GM21423 (cell line): ENCODE data around the gene RPTOR.
"Not testable (repeated sequence)": the region's sequence is repeated elsewhere in the genome, so short reads cannot be mapped to it uniquely, and the experiment has no call there.

Experiments used
- ATAC-seq: cut with Tn5 transposase; IDR thresholded peaks from one replicate; pipeline ENCODE4 v1.9.1; 2021; ENCODE audit warnings: mild to moderate bottlenecking, moderate library complexity; ENCODE audit not compliant: unreplicated experiment

Gene RPTOR

GRCh38 chr17:80738987-80739730 lies 194.5 kb downstream of the RPTOR start:
- ATAC-seq: no peak

GRCh38 chr17:80740141-80740540 lies 195.5 kb downstream of the RPTOR start:
- no peak for ATAC-seq

DNA sequence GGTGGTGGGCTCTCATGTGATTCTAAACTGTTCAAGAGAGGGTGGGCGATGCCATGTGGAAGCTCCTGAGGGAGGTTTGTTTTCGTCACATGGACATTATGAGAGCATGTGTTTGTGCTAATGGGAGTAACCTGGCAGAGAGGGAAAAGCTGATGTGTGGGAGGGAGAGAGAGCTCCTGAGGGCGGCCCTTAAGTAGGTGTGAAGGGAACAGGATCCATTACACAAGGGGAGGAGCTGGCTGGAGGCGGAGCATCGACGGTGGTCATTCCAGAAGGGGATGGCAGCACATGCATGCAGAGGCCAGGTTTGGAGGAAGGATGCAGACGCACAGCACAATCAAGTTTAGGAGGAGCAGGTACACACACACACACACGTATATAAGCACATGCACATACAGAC lies 197.5 kb downstream of the RPTOR start:
- no peak for ATAC-seq

DNA sequence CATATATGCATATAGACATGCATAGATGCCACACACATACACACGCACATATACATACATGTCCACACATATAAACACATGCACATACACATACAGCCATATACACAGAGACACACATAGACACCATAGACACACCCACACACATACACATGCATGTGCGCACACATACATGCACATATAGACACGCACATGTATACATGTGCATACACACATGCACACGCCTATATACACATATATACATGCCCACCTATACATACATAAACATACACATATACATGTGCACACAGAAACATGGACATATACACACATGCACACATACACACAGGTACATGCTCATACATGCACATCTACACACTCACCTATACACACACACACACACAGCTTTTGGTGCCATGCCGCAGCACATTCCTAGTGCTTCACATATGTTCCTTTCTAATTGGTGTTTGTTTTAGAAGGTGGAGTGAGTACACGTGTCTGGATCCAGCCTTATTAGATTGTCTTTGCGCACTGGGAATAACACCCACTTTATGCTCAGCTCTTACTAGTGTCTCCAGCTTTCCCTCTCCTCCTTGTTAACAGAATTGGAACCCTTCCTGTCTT lies 198.0 kb downstream of the RPTOR start:
- no peak for ATAC-seq

GRCh38 chr17:80743181-80743771 lies 198.6 kb downstream of the RPTOR start:
- ATAC-seq: no peak

DNA sequence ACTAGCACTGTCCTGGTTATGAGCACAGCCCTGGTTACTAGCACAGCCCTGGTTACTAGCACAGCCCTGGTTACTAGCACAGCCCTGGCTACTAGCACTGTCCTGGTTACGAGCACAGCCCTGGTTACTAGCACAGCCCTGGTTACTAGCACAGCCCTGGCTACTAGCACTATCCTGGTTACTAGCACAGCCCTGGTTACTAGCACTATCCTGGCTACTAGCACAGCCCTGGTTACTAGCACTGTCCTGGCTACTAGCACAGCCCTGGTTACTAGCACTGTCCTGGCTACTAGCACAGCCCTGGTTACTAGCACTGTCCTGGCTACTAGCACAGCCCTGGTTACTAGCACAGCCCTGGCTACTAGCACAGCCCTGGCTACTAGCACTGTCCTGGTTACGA lies 199.3 kb downstream of the RPTOR start:
- not testable (repeated sequence) for ATAC-seq

- ATAC-seq: not testable (repeated sequence)
Observed at GRCh38 chr17:80744725-80745124, 200.1 kb downstream of the RPTOR start.

DNA sequence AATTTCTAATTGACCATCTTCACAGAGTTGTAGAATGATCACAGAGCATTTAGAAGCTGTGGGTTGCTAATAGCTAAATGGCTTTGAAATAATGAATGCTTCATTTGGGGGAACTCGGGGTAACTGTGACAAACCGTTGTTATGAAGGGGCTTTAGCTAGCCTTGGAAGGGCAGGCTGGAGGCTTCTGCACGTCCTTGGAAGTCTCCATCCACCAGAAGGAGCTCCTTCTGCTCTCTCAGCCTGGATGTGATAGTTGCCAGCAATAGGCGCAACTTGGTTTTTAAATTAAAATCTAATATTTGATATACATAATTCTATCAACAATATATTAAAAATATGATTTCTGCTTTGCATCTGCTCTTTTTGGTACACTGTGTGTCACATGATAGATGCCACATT lies 200.5 kb downstream of the RPTOR start:
- no peak for ATAC-seq

- no peak for ATAC-seq
Observed at GRCh38 chr17:80746262-80746935, 201.8 kb downstream of the RPTOR start.

DNA sequence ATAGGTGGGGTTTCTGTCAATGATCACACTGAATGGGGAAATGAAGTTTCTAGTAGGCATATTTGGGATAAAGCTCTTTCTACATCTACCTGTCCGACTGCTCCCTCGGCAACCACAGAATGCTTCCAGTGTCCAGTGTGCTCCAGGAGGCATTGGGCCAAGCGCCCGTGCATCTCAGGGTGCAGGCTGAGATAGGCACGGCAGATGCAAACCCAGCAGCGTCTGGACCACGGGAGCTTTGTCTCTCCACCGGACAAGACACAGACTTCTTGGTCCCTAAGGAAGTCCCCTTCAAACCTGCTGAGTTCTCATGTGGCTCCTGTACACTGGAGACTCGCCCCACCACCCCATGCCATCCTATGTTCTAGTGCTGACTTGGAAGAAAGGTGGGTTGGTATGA lies 202.8 kb downstream of the RPTOR start:
- ATAC-seq: no peak

GRCh38 chr17:80749611-80750010 lies 205.0 kb downstream of the RPTOR start:
- no peak for ATAC-seq

DNA sequence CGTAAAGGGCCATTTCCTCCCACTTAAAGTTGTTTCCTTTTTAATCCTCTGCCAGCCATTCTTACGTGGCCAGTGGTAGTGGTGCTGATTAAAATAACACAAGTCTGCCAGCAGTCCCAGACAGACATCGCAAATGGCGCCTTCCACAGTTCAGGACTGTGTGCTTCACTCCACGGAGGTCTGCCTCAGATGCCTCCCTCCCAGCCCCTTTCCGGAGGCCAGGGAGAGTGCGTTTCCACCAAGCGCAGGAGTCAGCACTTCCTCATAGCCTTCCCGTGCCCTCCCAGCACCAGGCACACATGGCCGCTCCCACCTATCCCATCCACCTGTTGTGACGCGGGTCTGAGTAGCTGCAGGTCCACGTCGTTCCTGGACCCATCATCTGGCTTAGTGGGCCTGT lies 205.6 kb downstream of the RPTOR start:
- ATAC-seq: no peak

DNA sequence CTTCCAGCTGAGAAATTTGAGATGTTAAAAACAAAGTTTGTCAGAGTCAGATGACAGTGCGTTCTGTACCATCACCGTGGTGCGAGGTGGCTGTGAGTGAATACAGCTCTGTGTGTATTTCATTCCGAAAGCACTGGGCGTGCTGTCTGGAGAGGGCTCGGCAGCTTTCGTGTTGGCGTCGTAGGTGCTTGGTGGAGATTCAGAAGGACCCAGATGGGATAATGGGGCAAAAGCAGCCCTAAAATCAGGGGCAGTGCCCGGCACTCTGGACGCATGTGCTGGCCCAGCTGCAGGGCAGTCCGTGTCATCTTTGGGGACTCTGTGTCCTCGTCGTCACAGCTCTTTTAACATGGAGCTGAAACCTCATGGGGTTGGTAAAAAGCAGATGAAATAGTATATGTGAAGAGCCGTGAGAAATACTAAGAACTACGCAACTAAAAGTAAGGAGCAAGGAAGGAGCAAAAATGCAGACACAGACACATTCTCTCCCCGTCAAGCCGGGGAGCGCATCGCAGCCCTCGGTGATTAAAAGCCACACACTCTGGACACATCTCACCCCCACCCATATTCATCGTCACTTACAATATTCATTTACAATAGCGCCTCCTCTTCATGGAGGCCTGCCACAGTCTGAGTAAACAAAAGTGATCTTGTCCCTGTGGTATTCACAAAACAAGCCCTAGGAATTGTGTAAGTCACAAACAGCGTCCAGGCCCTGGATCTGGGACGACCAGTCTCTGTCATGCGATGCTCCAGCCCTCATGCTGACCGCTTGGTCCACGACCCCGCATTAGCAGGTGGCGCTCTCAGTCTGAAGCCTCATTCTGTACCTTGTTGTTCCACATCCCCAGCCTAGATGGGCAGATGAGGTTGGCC lies 206.7 kb downstream of the RPTOR start:
- ATAC-seq: no peak

- ATAC-seq: no peak
Observed at GRCh38 chr17:80751946-80752581, 207.4 kb downstream of the RPTOR start.

GRCh38 chr17:80753685-80754345 lies 209.2 kb downstream of the RPTOR start:
- ATAC-seq: no peak

DNA sequence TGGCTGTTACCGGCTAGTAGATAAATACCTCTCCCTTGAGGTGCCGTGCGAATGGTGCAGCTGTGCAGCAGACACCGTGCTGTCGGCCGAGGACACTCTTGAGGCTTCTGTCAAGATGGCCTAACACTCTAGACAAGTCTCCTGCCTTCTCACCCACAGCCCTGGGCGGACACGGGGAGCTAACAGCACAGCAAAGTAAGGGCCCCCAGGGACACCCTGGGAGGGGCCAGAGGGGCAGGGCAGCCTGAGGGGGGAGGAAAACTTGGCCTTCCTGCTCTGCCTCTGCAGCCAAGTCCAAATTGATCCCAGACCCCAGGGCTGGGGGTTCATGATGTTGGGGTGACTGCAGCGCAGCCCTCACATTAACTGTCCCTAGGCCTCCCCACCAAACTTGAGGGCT lies 210.2 kb downstream of the RPTOR start:
- no peak for ATAC-seq

GRCh38 chr17:80755650-80756405 lies 211.2 kb downstream of the RPTOR start:
- no peak for ATAC-seq

DNA sequence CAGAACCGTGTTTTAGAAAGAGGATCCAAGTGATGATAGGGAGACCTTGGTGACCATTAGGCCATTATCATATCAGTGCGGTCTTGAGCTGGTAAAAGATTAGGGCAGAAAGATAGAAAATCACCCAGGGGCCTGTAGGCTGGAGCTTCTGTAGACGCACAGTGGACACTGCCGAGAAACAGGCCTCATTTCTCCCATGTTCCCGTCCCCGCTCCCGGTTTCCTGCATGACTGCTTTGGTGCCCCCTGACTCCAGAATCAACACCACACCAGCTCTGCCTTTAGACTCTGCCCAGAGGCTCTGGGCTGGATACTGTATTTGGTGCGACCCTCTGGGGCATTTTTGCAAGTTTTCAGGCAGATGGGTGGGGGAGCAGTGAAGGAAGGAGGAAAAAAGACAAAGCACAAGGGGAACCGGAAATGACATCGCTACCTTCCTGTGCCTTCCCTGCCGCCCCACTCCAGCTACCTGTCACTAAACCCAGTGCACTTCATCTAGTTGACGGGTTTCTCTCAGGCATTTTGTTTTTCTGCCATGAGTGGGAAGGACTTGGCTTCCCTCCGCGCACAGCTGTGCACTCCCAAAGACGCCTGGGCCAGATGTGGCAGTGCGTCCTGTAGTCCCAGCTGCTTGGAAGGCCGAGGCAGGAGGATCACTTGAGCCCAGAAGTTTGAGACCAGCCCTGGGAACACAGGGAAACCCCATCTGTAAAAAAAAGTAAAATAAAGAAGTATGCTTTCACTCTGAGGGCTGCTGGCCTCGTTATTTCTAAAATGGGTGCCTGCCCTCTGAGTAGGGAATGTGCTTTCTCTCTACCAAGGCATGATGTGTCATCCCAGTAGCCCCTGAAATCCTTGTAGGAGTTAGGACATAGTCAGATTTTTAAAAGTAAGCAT lies 214.1 kb downstream of the RPTOR start:
- ATAC-seq: no peak
